NOMO-1 treated with dmso at 0.1 percent for 144 hours (cell line): ENCODE measurements around the gene NOX5.
"Not testable (repeated sequence)": the region's sequence is repeated elsewhere in the genome, so short reads cannot be mapped to it uniquely, and the experiment has no call there.

ENCODE experiments used
- DNase-seq: peaks from one replicate; lab custom pipeline; 2025; ENCODE audit not compliant: unreplicated experiment; lab: John Stamatoyannopoulos, UW

NOX5 gene

GRCh38 chr15:69014454-69014853 is at the start of gene NOX5:
TSS of gene NOX5 (plus strand) at chr15:69014695. CDS start at chr15:69014736, 41 bp downstream.
- DNase-seq = no peak

GRCh38 chr15:68966996-68967395 is 47.5 kb upstream of the NOX5 start:
- DNase-seq = no peak

- no peak for DNase-seq
Measured at GRCh38 chr15:68967948-68968347, 46.5 kb upstream of the NOX5 start.

- DNase-seq = no peak
Measured at GRCh38 chr15:68969298-68969697, 45.2 kb upstream of the NOX5 start.

- DNase-seq = no peak
Measured at GRCh38 chr15:68972201-68973065, 42.1 kb upstream of the NOX5 start.

GRCh38 chr15:68975651-68976160 is 38.8 kb upstream of the NOX5 start:
- DNase-seq = not testable (repeated sequence)

- not testable (repeated sequence) for DNase-seq
Measured at GRCh38 chr15:68977426-68977825, 37.1 kb upstream of the NOX5 start.

GRCh38 chr15:68979006-68979405 is 35.5 kb upstream of the NOX5 start:
- no peak for DNase-seq

- DNase-seq = no peak
Measured at GRCh38 chr15:68979816-68980215, 34.7 kb upstream of the NOX5 start.

GRCh38 chr15:68980786-68981185 is 33.7 kb upstream of the NOX5 start:
- no peak for DNase-seq

- DNase-seq = no peak
Measured at GRCh38 chr15:68981941-68982340, 32.6 kb upstream of the NOX5 start.

- DNase-seq = no peak
Measured at GRCh38 chr15:68982976-68983563, 31.4 kb upstream of the NOX5 start.

GRCh38 chr15:68983961-68984481 is 30.5 kb upstream of the NOX5 start:
- DNase-seq = no peak

- DNase-seq = no peak
Measured at GRCh38 chr15:68984586-68984985, 29.9 kb upstream of the NOX5 start.

GRCh38 chr15:68985361-68985891 is 29.1 kb upstream of the NOX5 start:
- DNase-seq = no peak

GRCh38 chr15:68986322-68986721 is 28.2 kb upstream of the NOX5 start:
- DNase-seq = no peak

- DNase-seq = no peak
Measured at GRCh38 chr15:68987120-68987519, 27.4 kb upstream of the NOX5 start.

- DNase-seq = no peak
Measured at GRCh38 chr15:68987676-68988075, 26.8 kb upstream of the NOX5 start.

GRCh38 chr15:68989541-68990230 is 24.8 kb upstream of the NOX5 start:
- DNase-seq = no peak

- no peak for DNase-seq
Measured at GRCh38 chr15:68990231-68990991, 24.1 kb upstream of the NOX5 start.
